ENCODE data around the gene USHBP1. TPM values are rescaled to one million over a fixed set of nuclear protein-coding genes. Genes with fewer than 3 reads are reported as not detected.

The USHBP1 gene
- total RNA-seq, 1 donor from 2014 or later = 0.28 TPM

GRCh38 chr19:17209126-17210036, 55.2 kb downstream of the USHBP1 start:
- no peak overlapping the region for H3K4me3 Mint-ChIP-seq
- peaks cover 2% of the 10 kb centered on the region for H3K27me3 Mint-ChIP-seq (ENCODE audit: insufficient read depth, low read depth)
- TF ChIP-seq EZH2phosphoT487 (IDR thresholded peaks at IDR 0.05) (no peak), CTCF (IDR thresholded peaks at IDR 0.05) (no peak), EZH2 (IDR thresholded peaks at IDR 0.05) (no peak)
- H2AFZ ChIP-seq (replicated peaks) = no peak overlapping the region
- H3K9me3 ChIP-seq (ENCODE audit: low read depth) = no peaks in the 10 kb centered on the region
- peaks cover 4% of the 10 kb centered on the region for H3K4me1 ChIP-seq
- no peaks in the 10 kb centered on the region for H3K36me3 ChIP-seq
- no peak overlapping the region for H3K27ac ChIP-seq
- no peaks in the 10 kb centered on the region for H3K9me3 Mint-ChIP-seq
- H3K4me3 ChIP-seq = no peak overlapping the region
- peaks cover 6% of the 10 kb centered on the region for H3F3A ChIP-seq (ENCODE audit: low read depth)
- peaks cover 7% of the 10 kb centered on the region for H3K4me1 Mint-ChIP-seq
- no peaks in the 10 kb centered on the region for H3K79me2 ChIP-seq (ENCODE audit: low read depth)
- H3K27ac Mint-ChIP-seq = no peak overlapping the region
- no peak overlapping the region for H3K9ac ChIP-seq
- peaks cover 21% of the 10 kb centered on the region for H3K36me3 Mint-ChIP-seq
- H3K27me3 ChIP-seq = no peaks in the 10 kb centered on the region
- H3K4me2 ChIP-seq = peak overlapping the region; percentile 17
- peak; percentile 93 for DNase-seq (ENCODE audit: low spot score)
- H4K20me1 ChIP-seq (ENCODE audit: low read depth) = no peaks in the 10 kb centered on the region

- no peak overlapping the region for H3K4me2 ChIP-seq
- no peak overlapping the region for H3K9ac ChIP-seq
Measured at GRCh38 chr19:17206736-17207581, 57.6 kb downstream of the USHBP1 start.

More at GRCh38 chr19:17206736-17207581, 57.6 kb downstream of the USHBP1 start:
- peaks cover 3% of the 10 kb centered on the region for H3K4me1 ChIP-seq
- no peak overlapping the region for H2AFZ ChIP-seq (replicated peaks)
- Mint-ChIP-seq H3K36me3 (peaks cover 27% of the 10 kb centered on the region), H3K4me1 (peaks cover 5% of the 10 kb centered on the region), H3K4me3 (peak overlapping the region; percentile 48), H3K27me3 (ENCODE audit: insufficient read depth, low read depth) (peaks cover 3% of the 10 kb centered on the region), H3K9me3 (no peaks in the 10 kb centered on the region), H3K27ac (no peak overlapping the region)
- no peak overlapping the region for H3K27ac ChIP-seq
- H3K9me3 ChIP-seq (ENCODE audit: low read depth) = no peaks in the 10 kb centered on the region
- H3K27me3 ChIP-seq = no peaks in the 10 kb centered on the region
- H3K79me2 ChIP-seq (ENCODE audit: low read depth) = no peaks in the 10 kb centered on the region
- no peaks in the 10 kb centered on the region for H4K20me1 ChIP-seq (ENCODE audit: low read depth)
- TF ChIP-seq CTCF (IDR thresholded peaks at IDR 0.05) (no peak), EZH2 (IDR thresholded peaks at IDR 0.05) (no peak), EZH2phosphoT487 (IDR thresholded peaks at IDR 0.05) (no peak)
- no peak for DNase-seq (ENCODE audit: low spot score)
- H3K4me3 ChIP-seq = no peak overlapping the region
- no peaks in the 10 kb centered on the region for H3K36me3 ChIP-seq
- H3F3A ChIP-seq (ENCODE audit: low read depth) = peaks cover 6% of the 10 kb centered on the region
